Measurements from ENCODE around the gene ABCB9.

- TF ChIP-seq EZH2 (IDR thresholded peaks at IDR 0.05; ENCODE audit: borderline replicate concordance, insufficient read depth, low read depth, low read length, poor library complexity, severe bottlenecking) (no peak), CTCF (IDR thresholded peaks at IDR 0.05) (no peak)
These were observed 1.6 kb downstream of the ABCB9 start for GRCh38 chr12:122964439-122965257.

Measured in B cell (primary cell).